ENCODE results near the gene STIM1.
"Not testable (repeated sequence)": the region's sequence is repeated elsewhere in the genome, so short reads cannot be mapped to it uniquely, and the experiment has no call there.

Gene STIM1

DNA sequence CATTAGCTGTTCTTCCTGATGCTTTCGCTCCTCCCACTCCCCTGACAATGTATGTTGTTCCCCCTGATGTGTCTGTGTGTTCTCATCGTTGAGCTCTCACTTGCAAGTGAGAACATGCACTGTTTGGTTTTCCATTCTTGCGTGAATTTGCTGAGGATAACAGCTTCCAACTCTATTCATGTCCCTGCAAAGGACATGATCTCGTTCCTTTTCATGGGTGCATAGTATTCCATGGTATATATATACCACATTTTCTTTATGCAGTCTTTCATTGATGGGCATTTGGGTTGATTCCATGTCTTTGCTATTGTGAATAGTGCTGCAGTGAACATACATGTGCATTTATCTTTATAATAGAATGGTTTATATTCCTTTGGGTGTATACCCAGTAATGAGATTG is 180.5 kb downstream of the STIM1 start:
- no peak for DNase-seq

DNA sequence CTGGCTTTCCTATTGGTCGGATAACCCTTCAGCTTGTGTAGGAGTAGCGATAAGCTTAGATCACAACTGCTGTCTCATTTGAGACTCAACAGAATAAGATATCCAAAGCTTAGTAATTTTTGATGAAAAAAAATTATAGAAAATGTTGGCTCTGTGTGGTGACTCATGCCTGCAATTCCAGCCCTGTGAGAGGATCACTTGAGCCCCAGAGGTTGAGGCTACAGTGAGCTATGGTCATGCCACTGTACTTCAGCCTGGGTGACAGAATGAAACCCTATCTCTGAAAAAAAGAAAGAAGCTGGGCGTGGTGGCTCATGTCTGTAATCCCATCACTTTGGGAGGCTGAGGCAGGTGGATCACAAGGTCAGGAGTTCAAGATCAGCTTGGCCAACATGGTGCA is 183.5 kb downstream of the STIM1 start:
- no peak for DNase-seq

DNA sequence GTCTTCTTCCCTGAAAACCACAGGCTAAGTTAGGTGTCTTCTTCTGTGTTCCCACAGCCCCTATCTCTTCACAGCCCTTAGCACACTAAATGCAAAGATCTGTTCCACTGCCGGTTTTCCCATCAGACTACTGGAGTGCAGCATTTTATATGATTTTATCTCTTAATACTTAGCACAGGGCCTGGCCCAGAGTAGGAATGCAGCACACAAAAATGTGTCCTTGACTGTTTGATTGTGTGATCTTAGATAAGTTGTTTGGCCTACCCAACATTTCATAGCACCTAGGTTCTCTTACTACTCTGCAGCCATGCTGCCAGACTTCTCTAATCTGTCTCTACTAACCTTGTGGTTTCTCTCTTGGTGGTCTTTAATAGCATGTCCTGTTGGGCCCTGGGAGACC is 185.0 kb downstream of the STIM1 start:
- DNase-seq = no peak

DNA sequence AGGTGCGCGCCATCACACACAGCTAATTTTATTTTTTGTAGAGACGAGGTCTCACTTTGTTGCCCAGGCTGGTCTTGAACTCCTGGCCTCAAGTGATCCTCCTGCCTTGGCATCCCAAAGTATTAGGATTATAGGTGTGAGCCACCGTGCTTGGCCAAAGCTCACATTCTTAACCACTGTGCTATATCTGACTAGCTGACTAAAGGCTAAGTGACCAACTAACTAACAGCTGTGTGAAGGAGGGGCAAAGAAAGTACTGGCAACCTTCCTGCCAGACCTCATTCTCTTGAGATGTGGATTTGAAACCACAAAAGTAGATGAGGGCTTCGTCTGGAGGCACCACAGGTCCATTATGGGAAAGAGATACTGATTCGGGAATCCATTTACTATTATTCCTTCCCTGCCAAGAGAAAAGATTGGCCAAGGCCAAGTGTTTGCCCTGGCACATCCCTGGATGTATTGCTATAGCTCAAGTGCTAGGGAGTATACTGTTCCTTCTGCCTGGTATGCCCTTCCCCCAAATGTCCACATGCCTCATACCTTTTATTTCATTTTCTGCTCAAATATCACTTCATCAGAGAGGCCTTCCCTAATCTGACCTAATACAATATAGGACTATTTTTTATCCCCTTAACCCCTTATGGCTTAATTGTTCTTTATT is 186.4 kb downstream of the STIM1 start:
- DNase-seq = no peak

DNA sequence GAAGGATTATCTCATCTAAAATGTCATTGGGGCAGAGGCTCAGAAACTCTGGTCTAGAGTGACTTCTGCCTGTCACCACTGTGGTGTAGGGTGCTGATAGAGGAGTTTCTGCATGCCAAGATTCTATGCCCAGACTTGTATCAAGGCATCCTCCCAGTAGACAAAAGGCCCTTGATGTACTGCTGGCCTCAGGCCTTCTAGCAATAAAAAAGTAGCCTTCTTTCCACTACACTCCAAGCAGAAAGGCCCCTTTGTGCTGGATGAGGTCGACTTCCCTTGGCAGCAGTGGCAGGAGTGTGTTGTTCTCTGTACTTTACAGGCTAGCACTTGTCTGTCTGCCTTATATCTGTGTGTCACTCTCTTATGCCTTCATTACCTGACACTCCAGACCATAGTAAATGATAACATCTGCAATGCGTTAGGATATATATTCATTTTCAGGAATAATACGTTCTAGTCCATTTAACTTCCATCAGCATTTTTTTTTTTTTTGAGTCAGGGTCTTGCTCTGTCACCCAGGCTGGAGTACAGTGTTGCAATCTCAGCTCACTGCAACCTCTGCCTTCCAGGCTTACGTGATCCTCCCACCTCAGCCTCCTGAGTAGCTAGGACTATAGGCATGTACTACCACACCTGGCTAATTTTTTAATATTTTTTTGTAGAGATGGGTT is 189.6 kb downstream of the STIM1 start:
- no peak for DNase-seq

DNA sequence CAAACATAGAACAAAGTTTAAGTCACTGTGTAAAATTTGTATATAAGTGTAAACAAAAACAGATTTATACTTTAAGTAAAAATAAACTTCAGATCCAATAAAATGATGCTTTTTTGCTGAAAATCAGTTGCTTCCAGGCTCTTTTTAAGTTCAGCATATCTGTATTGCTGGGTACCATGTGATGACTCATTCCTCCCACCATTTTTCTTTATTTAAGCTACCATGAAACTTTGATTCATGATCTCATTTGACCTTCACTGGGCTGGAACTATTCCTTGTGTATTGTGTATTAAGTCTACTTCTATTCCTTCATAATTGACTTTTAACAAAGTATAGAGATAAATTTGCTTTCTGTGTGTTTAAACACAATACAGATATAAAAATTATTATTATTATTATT is 192.9 kb downstream of the STIM1 start:
- DNase-seq = no peak

DNA sequence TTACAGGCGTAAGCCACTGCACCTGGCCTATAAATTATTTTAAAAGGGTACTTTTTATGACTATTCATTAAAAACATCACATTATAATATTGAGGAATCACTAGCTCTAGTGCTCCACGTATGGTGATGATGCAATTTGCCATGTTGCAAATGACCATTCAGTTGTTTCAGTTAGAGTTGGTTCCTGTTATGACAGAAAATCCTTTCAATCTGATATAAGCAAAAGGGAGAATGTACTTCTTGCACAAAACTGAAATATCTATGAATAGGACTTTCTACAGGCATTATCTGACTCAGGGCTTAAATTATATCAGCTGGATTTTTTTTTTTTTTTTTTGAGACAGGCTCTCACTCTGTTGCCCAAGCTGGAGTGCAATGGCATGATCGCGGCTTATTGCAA is 193.5 kb downstream of the STIM1 start:
- DNase-seq = no peak

DNA sequence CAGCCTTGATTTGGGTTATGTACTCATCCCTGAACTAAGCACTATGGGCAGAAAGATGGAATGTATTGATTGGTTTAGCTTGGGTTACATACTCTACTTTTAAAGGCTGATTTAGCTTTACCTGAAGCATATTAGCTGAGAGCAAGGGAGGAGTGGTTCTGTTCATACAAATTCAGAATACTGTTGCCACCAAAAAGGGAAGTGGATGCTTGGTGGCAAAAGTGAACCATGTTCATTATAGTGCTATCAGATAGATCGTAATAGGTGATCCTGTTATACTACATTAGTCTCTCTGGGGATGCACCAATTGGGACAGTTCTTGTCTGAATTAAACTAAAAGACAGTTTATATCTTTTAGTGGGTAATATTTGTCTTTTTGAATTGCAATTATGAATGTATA is 194.7 kb downstream of the STIM1 start:
- no peak for DNase-seq

DNA sequence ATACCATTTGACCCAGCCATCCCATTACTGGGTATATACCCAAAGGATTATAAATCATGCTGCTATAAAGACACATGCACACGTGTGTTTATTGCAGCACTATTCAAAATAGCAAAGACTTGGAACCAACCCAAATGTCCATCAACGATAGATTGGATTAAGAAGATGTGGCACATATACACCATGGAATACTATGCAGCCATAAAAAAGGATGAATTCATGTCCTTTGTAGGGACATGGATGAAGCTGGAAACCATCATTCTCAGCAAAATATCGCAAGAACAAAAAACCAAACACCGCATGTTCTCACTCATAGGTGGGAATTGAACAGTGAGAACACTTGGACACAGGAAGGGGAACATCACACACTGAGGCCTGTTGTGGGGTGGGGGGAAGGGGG is 197.7 kb downstream of the STIM1 start:
- DNase-seq = not testable (repeated sequence)

DNA sequence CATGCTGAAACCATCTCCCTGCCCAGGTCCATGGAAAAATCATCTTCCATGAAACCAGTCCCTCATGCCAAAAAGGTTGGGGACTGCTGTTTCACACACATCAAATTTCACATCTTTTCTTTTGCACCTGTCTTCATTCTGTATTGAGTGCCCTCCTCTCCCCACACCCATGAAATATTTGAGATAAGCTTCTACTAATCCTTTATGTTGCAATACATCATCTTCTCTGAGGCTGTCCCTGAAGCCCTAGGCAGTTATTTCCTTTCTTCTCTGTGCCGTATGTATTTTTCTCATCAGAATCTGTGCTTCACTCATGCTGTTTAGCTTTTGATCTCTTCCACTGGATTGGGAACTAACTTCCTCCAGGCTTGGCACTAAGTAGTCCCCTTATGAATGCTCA is 199.2 kb downstream of the STIM1 start:
- no peak for DNase-seq

DNA sequence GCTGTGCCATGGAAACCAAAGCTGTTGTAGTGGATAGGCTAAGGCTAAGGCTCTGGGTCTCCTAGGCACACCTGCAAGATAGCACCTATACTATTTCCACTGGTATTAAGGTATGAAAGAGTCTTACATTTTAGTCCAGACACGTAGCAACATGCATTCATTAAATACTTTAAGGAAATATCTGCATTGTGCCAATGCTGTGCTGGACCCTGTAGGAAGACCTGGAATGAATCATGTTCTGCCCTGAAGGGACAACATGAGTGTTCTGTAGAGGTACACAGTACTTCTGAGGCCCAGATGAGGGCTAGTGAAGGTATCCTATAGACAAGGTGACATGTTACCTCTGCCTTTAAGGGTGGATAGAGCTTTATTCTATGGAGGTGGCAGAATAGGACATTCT is 204.0 kb downstream of the STIM1 start:
- DNase-seq = no peak

DNA sequence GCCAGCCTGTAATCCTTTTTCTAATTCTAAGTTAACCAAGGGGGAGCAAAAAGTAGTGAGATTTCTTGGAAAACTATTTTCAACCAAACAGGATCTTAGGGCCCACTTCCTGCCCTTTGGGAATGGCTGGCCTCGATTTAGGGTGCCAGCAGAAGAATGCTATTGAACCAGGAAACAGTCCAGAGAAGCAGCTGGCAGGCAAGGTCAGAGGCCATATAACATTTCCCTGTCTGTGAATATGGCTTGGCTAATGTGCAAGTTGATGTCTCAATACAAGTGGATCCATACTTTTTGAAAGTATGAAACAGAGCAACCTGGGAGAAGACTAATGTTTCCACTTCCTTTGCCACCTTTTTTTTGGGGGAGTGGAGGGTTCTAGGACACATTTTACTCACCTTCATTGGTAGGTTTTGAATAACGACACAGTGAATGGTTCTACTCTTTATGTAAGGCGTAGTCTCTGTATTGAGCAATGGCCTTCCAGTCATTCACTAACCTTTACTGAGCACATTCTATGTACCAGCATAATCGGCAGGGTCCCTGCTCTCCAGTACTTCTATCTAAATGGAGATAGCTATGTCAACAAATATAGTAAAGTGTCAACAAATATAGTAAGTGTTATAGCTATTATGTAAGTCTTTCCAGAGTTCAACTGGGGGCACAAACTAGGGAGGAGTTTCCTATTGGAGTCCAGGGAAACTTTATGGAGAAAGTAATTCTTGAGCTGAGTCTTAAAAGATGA is 204.9 kb downstream of the STIM1 start:
- DNase-seq = no peak

DNA sequence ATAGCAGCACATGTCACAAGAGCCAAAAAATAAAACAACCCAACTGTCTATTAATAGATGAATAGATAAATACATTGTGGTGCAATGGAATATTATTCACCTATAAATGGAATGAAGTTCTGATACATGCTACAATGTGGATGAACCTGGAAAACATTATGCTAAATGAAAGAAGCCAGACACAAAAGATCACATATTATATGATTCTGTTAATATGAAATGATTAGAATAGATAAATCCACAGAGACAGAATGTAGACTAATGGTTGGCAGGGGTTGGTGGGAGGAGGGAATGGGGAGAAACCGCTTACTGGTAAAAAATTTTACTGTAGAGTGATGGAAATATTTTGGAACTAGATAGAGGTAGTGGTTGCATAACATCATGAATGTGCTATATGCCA is 206.2 kb downstream of the STIM1 start:
- DNase-seq = no peak

DNA sequence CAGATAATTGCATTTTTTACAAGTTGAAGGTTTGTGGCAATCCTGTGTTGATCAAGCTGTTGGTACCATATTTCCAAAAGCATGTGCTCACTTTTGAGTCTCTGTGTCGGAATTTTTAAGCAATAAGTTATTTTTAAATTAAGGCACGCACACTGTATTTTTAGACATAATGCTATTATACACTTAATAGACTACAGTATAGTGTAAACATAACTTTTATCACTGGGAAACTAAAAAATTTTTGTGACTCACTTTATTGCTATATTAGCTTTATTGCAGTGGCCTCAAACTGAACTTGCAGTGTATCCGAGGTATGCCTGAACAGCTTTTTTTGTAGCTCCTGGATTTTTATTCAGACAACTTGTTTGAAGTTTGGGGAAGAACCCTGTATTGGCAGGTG is 207.9 kb downstream of the STIM1 start:
- DNase-seq = no peak

DNA sequence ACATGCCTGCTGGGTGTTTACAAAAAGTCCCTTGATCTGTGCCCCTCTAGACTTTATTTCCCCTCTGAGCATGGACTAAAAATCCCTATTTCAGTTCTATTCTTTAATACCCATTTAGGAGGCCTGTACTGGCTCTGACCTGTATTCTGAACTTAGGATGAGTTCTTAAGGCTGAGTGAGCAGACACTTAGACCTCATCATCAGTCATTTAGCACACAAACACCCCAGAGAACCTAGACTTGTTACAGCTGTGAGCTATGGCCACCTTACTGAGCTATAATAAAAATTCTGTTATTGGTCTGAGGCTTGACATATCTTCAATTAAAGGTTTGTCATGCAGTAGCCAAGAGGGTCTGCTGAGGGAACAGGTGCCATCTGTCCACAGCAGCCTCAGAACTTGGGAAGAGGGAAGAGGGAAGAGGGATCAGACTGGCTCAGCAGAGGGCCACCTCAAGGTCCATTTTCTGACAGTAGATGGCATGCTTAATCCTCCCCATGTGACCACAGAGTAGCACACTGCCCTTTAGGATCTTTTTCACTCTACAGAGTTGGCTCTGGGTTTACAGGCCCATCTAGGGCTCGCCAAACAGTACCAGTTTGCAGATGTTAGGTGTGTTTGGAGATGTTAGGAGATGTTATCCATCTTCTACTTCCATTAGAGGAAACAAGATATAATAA is 209.0 kb downstream of the STIM1 start:
- DNase-seq = no peak

DNA sequence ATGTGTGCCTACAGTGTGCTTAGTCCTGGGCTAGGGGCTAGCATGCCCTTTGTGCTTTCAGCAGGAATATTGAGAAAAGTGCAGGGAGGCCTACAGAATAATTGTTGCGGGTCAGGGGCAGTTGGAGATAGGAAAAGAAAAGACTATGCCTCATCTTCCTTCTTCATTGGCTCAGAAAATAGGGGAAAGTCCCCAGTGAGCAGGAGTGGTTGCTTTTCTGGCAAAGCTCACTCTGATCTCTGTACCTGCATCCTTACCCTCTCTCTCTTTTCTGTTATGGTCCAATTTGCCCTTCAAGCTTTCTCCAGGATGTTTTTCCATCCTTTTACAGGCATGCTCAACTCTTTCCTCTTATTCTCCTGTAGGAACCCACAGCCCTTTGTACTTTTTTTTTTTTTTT is 209.6 kb downstream of the STIM1 start:
- no peak for DNase-seq

DNA sequence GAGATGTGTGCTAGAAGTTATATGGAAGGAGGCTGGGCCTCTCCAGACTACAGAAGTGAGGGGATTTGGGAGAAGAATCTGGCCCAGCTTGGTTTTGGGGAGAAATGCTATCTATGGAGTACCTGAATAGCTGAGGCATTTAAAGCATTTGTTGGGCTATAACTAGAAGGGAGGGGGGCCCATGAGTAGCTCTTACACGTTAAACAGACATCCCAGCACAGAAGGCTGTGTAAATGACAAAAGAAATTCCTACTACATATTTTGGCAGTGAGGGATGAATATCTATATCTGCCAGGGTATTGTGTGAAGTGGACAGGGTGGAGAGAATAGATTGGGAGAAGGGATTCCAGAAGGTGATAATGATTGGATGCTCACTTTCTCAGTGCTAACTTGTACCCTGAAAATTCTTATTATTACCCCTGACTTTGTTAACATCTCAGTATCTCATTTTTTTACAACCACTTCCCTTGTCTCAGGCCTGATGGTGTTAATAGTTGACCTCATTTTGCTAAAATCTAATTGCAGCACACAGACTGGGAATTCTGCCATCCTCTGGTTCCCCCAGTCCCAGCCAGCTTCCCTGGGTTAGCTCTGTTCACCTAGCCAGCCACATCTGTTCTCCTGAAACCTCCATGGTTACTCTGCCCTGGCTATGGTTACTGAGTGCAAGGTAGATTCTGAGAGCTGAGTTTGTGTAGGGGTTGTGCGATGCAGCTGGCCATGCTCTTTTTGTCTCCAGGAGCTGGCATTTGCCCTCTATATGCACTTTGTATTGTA is 210.3 kb downstream of the STIM1 start:
- no peak for DNase-seq

DNA sequence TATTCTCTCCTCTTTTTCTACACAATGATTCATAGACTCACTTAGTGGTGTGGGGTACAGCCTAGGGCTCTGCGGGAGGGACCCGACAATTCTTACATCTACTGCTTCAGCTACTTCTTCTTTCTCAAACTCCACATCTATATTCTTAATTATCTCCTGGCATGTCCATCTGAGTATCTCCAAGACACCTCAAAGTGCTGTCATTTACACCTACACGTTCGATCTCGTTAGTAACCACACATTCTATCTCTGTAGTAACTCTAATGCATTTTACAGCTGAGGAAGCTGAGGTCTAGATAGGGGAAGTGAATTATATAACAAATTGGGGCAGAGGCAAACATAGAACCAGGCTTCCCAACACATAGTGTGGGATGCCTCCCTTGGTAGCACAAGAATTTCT is 211.4 kb downstream of the STIM1 start:
- DNase-seq = no peak

DNA sequence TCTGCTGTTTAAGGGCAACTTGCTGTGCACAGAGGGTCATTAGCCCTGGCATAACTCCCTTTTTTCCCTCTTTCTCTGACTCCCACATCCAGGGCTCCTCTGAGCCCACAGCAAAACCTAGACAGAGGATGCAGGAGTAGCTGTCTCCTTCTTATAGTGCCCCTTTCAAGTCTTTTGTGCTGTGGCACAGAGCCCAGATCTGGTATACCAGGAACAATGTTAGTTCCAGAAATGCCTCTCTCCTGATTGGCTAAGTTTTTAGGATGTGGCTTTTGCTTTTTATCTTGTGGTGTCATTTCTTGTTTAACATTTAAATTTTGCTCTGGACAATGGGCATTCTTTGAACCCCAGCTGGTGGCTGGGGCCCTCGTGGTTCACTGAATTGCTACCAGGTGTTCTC is 213.5 kb downstream of the STIM1 start:
- no peak for DNase-seq

DNA sequence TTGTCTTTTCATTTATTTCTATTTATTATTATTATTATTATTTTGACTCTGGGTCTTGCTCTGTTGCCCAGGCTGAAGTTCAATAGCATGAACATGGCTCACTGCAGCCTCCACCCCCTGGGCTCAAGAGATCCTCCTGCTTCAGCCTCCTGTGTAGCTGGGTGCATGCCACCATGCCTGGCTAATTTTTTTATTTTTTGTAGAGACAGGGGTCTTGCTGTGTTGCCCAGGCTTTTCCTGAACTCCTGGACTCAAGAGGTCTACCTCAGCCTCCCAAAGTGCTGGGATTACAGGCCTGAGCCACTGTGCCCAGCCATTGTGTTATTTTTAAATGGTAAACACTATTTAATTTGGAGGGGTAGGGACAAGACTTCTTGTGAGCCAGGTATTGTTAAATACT is 215.9 kb downstream of the STIM1 start:
- no peak for DNase-seq

DNA sequence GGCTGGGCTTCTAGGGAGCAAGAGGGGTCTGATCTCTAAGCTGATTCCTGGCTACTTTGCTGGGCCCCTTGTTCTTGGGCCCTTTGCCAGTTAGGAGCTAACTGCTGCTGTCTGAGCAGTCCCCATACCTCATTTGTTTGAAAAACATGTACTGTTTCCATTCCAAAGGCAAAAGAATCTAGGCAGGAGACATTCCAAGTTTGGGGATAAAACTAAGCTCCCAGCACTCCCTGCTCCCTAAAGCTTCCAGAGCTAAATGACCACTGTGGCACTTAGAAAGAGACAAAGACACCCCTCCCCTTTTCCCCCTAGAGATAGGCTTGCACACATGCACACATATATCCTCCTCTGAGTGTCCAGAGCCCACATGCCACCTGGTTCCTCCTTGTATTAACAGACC is 216.4 kb downstream of the STIM1 start:
- no peak for DNase-seq

DNA sequence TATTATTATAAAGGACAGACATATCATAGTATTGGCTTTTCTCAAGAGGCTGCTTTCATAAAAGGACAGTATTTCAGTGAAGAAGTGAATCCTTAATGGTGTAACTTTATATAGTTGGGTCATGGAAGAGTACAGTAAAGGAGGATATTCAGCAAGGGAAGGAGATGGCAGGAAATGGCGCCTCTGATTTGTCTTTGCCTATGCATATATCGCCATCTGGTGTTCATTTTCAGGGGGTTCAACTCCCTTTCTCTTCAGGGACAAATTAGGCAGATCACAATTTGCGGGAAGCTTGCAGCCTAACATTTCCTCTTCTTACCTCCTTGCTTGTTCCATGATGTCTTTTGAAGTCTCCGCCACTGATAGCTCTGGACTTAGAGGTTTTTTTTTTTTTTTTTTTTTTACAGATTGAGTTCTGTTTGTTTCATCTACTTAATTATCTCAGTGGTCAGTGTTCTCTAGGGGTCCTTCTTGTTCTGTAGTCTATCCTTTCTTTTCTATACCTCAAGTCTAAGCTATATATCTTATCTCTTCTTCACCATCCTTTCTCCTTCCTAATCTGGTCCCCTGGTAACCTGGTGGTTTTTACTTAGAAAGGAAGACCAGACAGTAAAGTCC is 217.3 kb downstream of the STIM1 start:
- peak in 1 of 2 experiments; percentile 32 for DNase-seq

DNA sequence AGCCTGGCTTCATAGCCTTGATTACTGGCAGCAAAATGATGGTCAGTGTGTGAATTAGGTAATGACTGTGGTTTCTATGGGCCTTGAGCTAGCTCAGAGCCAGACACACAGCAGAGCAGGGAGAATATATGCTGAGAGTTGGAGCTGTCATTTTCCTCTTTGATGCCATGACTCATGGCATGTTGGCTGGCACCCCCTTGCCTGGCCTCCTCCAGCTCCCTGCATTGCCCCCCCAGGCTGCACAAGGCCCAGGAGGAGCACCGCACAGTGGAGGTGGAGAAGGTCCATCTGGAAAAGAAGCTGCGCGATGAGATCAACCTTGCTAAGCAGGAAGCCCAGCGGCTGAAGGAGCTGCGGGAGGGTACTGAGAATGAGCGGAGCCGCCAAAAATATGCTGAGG is 218.8 kb downstream of the STIM1 start:
- no peak for DNase-seq

Data from activated CD4-positive, alpha-beta T cell treated with anti-CD3 and anti-CD28 coated beads, Interleukin-2, amount 50 U/mL, for 48 hours (primary cell).